ENCODE results near the gene SCYL2. TPM values are rescaled to one million over a fixed set of nuclear protein-coding genes. Genes with fewer than 3 reads are reported as not detected.

SCYL2 gene
- total and polyA plus RNA-seq, 2 of the 13 experiments (the other 11 are each of a cell fraction or from before 2014, with no cell fraction given), result 11.4 to 28.8 TPM

DNA sequence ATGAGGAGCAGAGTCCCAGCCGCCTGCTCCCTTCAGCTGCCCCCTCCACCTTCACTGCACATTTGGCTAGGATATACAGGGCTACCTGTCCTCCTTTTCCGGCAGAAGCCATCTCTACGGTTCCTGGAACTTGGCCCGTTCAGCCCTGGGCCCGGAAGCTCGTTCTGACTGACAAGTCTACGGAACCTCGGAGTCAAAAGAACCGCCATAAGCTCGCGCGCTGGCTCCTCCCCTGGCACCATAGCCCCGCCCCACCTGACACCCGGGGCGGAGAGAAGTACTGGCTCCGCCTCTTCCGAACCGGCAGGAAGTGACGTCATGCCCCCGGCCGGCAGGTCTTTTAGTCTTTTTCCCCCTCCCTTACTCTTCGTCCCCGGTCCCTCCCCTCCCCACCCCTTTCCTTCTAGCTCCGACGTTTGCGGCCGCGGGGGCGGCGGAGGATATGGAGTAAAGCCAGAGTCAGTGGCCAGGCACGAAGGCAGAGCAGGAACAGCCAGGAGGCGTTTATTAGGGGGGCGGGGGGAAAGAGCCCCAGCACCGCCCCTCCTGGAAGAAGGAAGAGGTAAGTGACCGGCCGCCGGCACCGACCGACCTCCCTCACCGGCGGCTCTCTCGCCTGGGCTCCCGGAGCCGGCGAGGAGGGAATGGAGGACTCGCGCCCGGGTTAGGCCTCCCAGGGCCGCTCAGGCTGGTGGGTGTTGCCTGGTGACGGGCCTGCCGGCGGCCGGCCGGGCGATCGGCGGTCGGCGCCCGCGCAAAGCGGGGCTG, at the start of gene SCYL2, which contains the start of gene DEPDC4 (continued):
- TF ChIP-seq, protein P1, sequence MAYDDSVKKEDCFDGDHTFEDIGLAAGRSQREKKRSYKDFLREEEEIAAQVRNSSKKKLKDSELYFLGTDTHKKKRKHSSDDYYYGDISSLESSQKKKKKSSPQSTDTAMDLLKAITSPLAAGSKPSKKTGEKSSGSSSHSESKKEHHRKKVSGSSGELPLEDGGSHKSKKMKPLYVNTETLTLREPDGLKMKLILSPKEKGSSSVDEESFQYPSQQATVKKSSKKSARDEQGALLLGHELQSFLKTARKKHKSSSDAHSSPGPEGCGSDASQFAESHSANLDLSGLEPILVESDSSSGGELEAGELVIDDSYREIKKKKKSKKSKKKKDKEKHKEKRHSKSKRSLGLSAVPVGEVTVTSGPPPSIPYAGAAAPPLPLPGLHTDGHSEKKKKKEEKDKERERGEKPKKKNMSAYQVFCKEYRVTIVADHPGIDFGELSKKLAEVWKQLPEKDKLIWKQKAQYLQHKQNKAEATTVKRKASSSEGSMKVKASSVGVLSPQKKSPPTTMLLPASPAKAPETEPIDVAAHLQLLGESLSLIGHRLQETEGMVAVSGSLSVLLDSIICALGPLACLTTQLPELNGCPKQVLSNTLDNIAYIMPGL (CRISPR knock-in tag; IDR thresholded peaks at IDR 0.05; ENCODE audit: borderline replicate concordance in 1 of 2, low read depth in 1 of 2), result peak in 1 of 2 experiments; percentile 68; a peak in 3 of 4 replicates
- no peak for TF ChIP-seq SRF (IDR thresholded peaks at IDR 0.05; ENCODE audit: low read depth, low read length)
- TF ChIP-seq ZNF263 (CRISPR knock-in tag; IDR thresholded peaks at IDR 0.05), result no peak
- no peak for TF ChIP-seq ISX (CRISPR knock-in tag; conservative IDR thresholded peaks at IDR 0.05)
- peak; percentile 11; the same call in 1 of the 2 replicates for TF ChIP-seq TARDBP (CRISPR knock-in tag; IDR thresholded peaks at IDR 0.05)
- TF ChIP-seq, protein P2, sequence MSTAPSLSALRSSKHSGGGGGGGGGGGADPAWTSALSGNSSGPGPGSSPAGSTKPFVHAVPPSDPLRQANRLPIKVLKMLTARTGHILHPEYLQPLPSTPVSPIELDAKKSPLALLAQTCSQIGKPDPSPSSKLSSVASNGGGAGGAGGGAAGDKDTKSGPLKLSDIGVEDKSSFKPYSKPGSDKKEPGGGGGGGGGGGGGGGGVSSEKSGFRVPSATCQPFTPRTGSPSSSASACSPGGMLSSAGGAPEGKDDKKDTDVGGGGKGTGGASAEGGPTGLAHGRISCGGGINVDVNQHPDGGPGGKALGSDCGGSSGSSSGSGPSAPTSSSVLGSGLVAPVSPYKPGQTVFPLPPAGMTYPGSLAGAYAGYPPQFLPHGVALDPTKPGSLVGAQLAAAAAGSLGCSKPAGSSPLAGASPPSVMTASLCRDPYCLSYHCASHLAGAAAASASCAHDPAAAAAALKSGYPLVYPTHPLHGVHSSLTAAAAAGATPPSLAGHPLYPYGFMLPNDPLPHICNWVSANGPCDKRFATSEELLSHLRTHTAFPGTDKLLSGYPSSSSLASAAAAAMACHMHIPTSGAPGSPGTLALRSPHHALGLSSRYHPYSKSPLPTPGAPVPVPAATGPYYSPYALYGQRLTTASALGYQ (CRISPR knock-in tag; IDR thresholded peaks at IDR 0.05), result no peak
- no peak for TF ChIP-seq ZNF34 (CRISPR knock-in tag; IDR thresholded peaks at IDR 0.05; ENCODE audit: borderline replicate concordance)
- TF ChIP-seq MYC (CRISPR knock-in tag; IDR thresholded peaks at IDR 0.05; ENCODE audit: borderline replicate concordance), result 0 out of 2 replicates have a peak, but pooled peaks have one; percentile 24
- peak; percentile 72 for TF ChIP-seq PHF8 (CRISPR knock-in tag; IDR thresholded peaks at IDR 0.05)
- TF ChIP-seq DNMT1 (CRISPR knock-in tag; IDR thresholded peaks at IDR 0.05), result no peak
- TF ChIP-seq, protein P3, sequence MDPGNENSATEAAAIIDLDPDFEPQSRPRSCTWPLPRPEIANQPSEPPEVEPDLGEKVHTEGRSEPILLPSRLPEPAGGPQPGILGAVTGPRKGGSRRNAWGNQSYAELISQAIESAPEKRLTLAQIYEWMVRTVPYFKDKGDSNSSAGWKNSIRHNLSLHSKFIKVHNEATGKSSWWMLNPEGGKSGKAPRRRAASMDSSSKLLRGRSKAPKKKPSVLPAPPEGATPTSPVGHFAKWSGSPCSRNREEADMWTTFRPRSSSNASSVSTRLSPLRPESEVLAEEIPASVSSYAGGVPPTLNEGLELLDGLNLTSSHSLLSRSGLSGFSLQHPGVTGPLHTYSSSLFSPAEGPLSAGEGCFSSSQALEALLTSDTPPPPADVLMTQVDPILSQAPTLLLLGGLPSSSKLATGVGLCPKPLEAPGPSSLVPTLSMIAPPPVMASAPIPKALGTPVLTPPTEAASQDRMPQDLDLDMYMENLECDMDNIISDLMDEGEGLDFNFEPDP (CRISPR knock-in tag; conservative IDR thresholded peaks at IDR 0.05), result 0 out of 2 replicates have a peak, but pooled peaks have one; percentile 57
- TF ChIP-seq SRSF1 (optimal IDR thresholded peaks at IDR 0.05; ENCODE audit: low read depth, low read length), result peak; percentile 71
- TF ChIP-seq, protein P4, sequence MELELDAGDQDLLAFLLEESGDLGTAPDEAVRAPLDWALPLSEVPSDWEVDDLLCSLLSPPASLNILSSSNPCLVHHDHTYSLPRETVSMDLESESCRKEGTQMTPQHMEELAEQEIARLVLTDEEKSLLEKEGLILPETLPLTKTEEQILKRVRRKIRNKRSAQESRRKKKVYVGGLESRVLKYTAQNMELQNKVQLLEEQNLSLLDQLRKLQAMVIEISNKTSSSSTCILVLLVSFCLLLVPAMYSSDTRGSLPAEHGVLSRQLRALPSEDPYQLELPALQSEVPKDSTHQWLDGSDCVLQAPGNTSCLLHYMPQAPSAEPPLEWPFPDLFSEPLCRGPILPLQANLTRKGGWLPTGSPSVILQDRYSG (CRISPR knock-in tag; IDR thresholded peaks at IDR 0.05), result no peak
- TF ChIP-seq RBAK (CRISPR knock-in tag; IDR thresholded peaks at IDR 0.05), result no peak
- no peak for TF ChIP-seq FOXM1 (CRISPR knock-in tag; IDR thresholded peaks at IDR 0.05)
- TF ChIP-seq FOXK1 (CRISPR knock-in tag; IDR thresholded peaks at IDR 0.05; ENCODE audit: borderline replicate concordance, low read depth), result no peak
- TF ChIP-seq ZFP82 (CRISPR knock-in tag; IDR thresholded peaks at IDR 0.05; ENCODE audit: borderline replicate concordance), result peak; percentile 51; the same call in 1 of the 2 replicates
- peak; percentile 66 for TF ChIP-seq POLR2AphosphoS5 (IDR thresholded peaks at IDR 0.05; ENCODE audit: low read depth, low read length)
- TF ChIP-seq ATF7-NPFF (CRISPR knock-in tag; IDR thresholded peaks at IDR 0.05; ENCODE audit: low read depth), result 0 out of 2 replicates have a peak, but pooled peaks have one; percentile 45
- peak; percentile 72 for TF ChIP-seq KMT2B (CRISPR knock-in tag; IDR thresholded peaks at IDR 0.05)
- TF ChIP-seq PHF20 (CRISPR knock-in tag; IDR thresholded peaks at IDR 0.05), result peak; percentile 30; the same call in 1 of the 2 replicates
- TF ChIP-seq ZNF17 (CRISPR knock-in tag; IDR thresholded peaks at IDR 0.05), result no peak
- TF ChIP-seq, protein P5, sequence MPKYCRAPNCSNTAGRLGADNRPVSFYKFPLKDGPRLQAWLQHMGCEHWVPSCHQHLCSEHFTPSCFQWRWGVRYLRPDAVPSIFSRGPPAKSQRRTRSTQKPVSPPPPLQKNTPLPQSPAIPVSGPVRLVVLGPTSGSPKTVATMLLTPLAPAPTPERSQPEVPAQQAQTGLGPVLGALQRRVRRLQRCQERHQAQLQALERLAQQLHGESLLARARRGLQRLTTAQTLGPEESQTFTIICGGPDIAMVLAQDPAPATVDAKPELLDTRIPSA (CRISPR knock-in tag; IDR thresholded peaks at IDR 0.05; ENCODE audit: borderline replicate concordance), result no peak

All from HepG2 (cell line).